ENCODE results near the gene CNTNAP2.

DNA sequence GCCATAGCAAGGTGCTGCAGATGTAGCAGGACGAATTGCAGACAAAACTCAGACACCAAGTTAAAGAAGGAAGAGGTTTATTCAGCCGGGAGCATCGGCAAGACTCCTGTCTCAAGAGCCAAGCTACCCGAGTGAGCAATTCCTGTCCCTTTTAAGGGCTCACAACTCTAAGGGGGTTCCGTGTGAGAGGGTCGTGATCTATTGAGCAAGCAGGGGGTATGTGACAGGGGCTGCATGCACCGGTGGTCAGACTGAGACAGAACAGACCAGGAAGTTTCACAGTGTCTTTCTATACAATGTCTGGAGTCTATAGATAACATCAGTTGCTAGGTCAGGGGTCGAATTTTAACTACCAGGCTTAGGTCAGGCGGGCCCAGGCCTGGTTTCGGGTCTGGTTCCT, 2252.0 kb downstream of the CNTNAP2 start:
- TF ChIP-seq EZH2phosphoT487 (IDR thresholded peaks at IDR 0.05; ENCODE audit: borderline replicate concordance, low read depth, low read length) = no peak
- TF ChIP-seq, protein P1, sequence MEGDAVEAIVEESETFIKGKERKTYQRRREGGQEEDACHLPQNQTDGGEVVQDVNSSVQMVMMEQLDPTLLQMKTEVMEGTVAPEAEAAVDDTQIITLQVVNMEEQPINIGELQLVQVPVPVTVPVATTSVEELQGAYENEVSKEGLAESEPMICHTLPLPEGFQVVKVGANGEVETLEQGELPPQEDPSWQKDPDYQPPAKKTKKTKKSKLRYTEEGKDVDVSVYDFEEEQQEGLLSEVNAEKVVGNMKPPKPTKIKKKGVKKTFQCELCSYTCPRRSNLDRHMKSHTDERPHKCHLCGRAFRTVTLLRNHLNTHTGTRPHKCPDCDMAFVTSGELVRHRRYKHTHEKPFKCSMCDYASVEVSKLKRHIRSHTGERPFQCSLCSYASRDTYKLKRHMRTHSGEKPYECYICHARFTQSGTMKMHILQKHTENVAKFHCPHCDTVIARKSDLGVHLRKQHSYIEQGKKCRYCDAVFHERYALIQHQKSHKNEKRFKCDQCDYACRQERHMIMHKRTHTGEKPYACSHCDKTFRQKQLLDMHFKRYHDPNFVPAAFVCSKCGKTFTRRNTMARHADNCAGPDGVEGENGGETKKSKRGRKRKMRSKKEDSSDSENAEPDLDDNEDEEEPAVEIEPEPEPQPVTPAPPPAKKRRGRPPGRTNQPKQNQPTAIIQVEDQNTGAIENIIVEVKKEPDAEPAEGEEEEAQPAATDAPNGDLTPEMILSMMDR (conservative IDR thresholded peaks at IDR 0.05; ENCODE audit: low read length) = no peak
